Measurements from ENCODE around the gene PSME4. TPM values are rescaled to one million over a fixed set of nuclear protein-coding genes. Genes with fewer than 3 reads are reported as not detected.

Gene PSME4, protein sequence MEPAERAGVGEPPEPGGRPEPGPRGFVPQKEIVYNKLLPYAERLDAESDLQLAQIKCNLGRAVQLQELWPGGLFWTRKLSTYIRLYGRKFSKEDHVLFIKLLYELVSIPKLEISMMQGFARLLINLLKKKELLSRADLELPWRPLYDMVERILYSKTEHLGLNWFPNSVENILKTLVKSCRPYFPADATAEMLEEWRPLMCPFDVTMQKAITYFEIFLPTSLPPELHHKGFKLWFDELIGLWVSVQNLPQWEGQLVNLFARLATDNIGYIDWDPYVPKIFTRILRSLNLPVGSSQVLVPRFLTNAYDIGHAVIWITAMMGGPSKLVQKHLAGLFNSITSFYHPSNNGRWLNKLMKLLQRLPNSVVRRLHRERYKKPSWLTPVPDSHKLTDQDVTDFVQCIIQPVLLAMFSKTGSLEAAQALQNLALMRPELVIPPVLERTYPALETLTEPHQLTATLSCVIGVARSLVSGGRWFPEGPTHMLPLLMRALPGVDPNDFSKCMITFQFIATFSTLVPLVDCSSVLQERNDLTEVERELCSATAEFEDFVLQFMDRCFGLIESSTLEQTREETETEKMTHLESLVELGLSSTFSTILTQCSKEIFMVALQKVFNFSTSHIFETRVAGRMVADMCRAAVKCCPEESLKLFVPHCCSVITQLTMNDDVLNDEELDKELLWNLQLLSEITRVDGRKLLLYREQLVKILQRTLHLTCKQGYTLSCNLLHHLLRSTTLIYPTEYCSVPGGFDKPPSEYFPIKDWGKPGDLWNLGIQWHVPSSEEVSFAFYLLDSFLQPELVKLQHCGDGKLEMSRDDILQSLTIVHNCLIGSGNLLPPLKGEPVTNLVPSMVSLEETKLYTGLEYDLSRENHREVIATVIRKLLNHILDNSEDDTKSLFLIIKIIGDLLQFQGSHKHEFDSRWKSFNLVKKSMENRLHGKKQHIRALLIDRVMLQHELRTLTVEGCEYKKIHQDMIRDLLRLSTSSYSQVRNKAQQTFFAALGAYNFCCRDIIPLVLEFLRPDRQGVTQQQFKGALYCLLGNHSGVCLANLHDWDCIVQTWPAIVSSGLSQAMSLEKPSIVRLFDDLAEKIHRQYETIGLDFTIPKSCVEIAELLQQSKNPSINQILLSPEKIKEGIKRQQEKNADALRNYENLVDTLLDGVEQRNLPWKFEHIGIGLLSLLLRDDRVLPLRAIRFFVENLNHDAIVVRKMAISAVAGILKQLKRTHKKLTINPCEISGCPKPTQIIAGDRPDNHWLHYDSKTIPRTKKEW (N-terminal part only)
- total RNA-seq (ENCODE audit: low replicate concordance): 34.8 and 43.9 TPM in 2 replicates

- peak; percentile 78 for DNase-seq (ENCODE audit: low read depth)
- peak within 1 kb of the TSS; percentile 93 for H3K4me3 ChIP-seq (ENCODE audit: low read depth, low read length)
- TF ChIP-seq CTCF (IDR thresholded peaks at IDR 0.05; ENCODE audit: insufficient read depth, low read length): no peak
Measured at GRCh38 chr2:53970724-53971602, at the start of gene PSME4. TSS of gene PSME4 (minus strand) at chr2:53970993. CDS start at chr2:53970784, 209 bp downstream.

- no peak for TF ChIP-seq CTCF (IDR thresholded peaks at IDR 0.05; ENCODE audit: insufficient read depth, low read length)
- H3K4me3 ChIP-seq (ENCODE audit: low read depth, low read length): no peak overlapping the region
- peak; percentile 81 for DNase-seq (ENCODE audit: low read depth)
Measured at GRCh38 chr2:54015798-54016699, 45.3 kb upstream of the PSME4 start.

DNA sequence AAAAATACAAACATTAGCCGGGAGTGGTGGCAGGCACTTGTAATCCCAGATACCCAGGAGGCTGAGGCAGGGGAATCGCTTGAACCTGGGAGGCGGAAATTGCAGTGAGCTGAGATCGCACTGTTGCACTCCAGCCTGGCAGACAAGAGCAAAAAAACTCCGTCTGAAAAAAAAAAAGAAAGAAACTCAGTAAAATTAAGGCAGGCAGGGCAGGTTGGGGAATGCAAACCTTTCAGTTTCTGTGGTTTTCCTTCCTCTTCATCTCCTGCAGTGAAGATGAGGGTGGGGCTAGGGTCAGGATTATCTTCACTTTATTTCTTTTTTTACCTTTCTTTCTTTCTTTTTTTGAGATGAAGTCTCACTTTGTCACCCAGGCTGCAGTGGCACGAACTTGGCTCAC, 43.2 kb upstream of the PSME4 start:
- no peak for TF ChIP-seq CTCF (IDR thresholded peaks at IDR 0.05; ENCODE audit: insufficient read depth, low read length)

DNA sequence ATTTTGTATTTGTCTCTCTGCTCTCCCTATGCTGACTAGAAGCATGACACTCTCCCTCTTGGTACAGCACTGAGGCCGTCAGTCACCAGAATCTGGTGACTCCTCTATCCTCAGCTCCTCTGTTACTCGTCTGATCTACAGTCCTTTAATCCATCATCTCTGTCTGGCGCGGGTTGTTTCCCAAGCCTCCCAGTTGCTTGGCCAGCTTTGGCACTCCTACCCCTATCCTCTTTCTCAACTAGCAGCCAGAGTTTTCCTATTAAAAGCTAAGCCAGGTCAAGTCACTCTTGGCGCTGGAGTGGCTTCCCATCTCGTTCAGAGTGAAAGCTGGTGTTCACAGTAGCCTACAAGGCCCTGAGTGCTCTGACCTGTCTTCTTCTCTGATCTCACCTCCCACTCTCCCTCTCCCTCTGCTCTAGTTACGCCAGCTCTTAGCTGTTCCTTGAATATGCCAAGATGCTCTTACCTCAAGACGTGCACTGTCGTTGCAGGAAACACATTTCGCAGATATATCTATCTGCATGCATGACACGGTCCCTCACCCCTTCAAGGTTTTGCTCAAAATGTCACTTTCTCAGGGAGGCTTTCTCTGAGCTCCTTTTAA, 41.8 kb upstream of the PSME4 start:
- DNase-seq (ENCODE audit: low read depth): no peak
- H3K4me3 ChIP-seq (ENCODE audit: low read depth, low read length): no peak overlapping the region
- TF ChIP-seq CTCF (IDR thresholded peaks at IDR 0.05; ENCODE audit: insufficient read depth, low read length): no peak

More for the DNA sequence above, 43.2 kb upstream of the PSME4 start:
- DNase-seq (ENCODE audit: low read depth): no peak
- H3K4me3 ChIP-seq (ENCODE audit: low read depth, low read length): no peak overlapping the region

DNA sequence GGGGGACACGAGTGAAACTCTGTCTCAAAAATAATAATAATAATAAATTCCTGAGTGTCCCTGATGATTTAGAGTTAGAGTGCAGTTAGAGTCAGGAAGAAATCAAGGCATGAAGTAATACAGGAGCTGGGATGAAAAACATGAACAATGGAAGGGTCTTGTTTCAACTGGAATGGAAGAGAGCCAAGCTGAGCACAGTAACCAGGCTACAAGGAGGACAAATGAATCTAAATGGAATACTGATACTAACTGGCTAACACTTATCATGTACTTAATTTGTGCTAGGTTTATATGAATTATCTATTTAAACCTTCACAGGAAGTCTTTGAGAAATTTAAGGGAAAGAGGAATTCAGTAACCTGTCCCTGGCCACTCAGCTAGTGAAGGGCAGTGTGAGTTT, 38.8 kb upstream of the PSME4 start:
- no peak for TF ChIP-seq CTCF (IDR thresholded peaks at IDR 0.05; ENCODE audit: insufficient read depth, low read length)
- H3K4me3 ChIP-seq (ENCODE audit: low read depth, low read length): no peak overlapping the region
- DNase-seq (ENCODE audit: low read depth): peak; percentile 41

Data from fibroblast of the aortic adventitia (primary cell).